ENCODE data around the gene FXYD6. TPM values are rescaled to one million over a fixed set of nuclear protein-coding genes. Genes with fewer than 3 reads are reported as not detected.

Gene FXYD6
- total and polyA plus RNA-seq, 2 of the 8 experiments (the other 6 are each of a cell fraction or from before 2014, with no cell fraction given) = 44.6 to 117 TPM

DNA sequence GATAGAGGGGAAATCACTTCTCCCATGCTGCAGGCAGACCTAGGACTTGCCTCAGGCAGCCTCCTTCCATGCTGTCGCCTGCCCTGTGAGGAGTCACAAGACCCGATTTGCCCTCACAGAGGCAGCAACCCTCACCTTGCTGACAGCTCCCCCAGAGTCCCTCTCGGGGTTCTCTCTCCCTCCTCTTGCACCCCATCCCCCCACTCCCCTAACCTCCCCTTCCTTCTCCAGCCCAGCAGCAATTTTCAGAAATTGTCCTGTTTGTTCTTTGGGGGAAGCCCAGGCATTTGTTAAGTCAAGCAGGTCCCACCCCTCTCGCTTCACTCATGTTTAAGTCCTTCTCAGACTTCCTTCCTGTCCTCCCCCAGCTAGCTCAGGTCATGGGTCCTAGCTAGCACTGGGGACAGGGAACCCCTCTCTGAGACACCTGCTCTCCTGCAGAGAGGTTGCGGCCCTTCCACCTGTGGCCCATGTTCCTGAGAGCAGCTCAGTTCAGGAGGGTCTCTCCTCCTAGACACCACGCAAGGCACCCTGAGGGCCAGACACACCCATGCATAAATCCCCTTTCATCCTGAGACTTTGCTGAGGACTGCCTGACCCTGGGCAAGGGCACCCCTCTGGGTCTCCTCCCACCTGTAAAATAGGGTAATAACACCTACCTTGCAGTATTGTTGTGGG is 45.6 kb downstream of the FXYD6 start:
- H2BK120ac ChIP-seq (replicated peaks; ENCODE audit: low read depth, low read length) = no peak overlapping the region
- no peak overlapping the region for H2BK15ac ChIP-seq (ENCODE audit: low read length)
- H2BK12ac ChIP-seq (ENCODE audit: low read depth, low read length) = no peak overlapping the region
- H2AK5ac ChIP-seq (ENCODE audit: low read depth, low read length) = no peak overlapping the region
- WGBS, 2 experiments (ENCODE audit: extremely low coverage in 1 of 2, insufficient coverage in 1 of 2, insufficient read length in 1 of 2, insufficient replicate concordance in 2 of 2, low coverage in 1 of 2, low lambda C conversion rate in 2 of 2, missing lambda C conversion rate in 1 of 2) = 68% methylated on average over 3 of the region's 6 CpGs; no CpG with 5 or more reads in 1 of the 2 experiments
- H3K9me3 ChIP-seq (ENCODE audit: insufficient read depth in 2 of 2, low read depth in 1 of 2, low read length in 1 of 2) = no peaks in the 10 kb centered on the region
- no peaks in the 10 kb centered on the region for H3K23me2 ChIP-seq (ENCODE audit: low read depth, low read length)
- H4K8ac ChIP-seq (ENCODE audit: extremely low read depth, insufficient read depth, low read length) = no peak overlapping the region
- no peak overlapping the region for H3K14ac ChIP-seq (ENCODE audit: insufficient read length)
- H3K27me3 ChIP-seq (replicated peaks in 1 of 4; ENCODE audit: control insufficient read depth in 3 of 4, extremely low read depth in 1 of 4, insufficient read depth in 3 of 4, low read length in 3 of 4) = no peaks in the 10 kb centered on the region
- H3K79me2 ChIP-seq (ENCODE audit: control insufficient read depth in 1 of 2, insufficient read depth in 2 of 2, low read length in 2 of 2) = no peaks in the 10 kb centered on the region
- no peak overlapping the region for H2BK5ac ChIP-seq (ENCODE audit: low read depth, low read length)
- POLR2A ChIA-PET (ENCODE audit: partially characterized antibody) = no interaction called here
- H3K79me1 ChIP-seq (ENCODE audit: low read depth, low read length) = no peaks in the 10 kb centered on the region
- FAIRE-seq (no peak), DNase-seq (ENCODE audit: low read depth in 1 of 2, low spot score in 2 of 2) (peak in 1 of 2 experiments; percentile 41)
- no peak overlapping the region for H3K27ac ChIP-seq (ENCODE audit: low read depth, low read length)
- CTCF ChIA-PET (ENCODE audit: partially characterized antibody) = interaction anchor here (1.1 to 11.9 kb wide), 7 partner anchors 10 to 116 kb away, joined by 3 to 91 read pairs (median 8); no protein-coding TSS in a partner anchor
- no peak overlapping the region for H3K4me3 ChIP-seq (ENCODE audit: extremely low read depth in 1 of 4, insufficient read depth in 2 of 4, low read depth in 3 of 4, low read length in 4 of 4)
- H3K56ac ChIP-seq (replicated peaks; ENCODE audit: insufficient read length, low read depth, low read length) = no peak overlapping the region
- H4K20me1 ChIP-seq (replicated peaks in 1 of 2; ENCODE audit: control insufficient read depth in 1 of 2, insufficient read depth in 2 of 2, low read length in 2 of 2) = no peaks in the 10 kb centered on the region
- no peak overlapping the region for H3K23ac ChIP-seq (ENCODE audit: insufficient read length)
- H3K36me3 ChIP-seq (ENCODE audit: control insufficient read depth in 2 of 4, insufficient read depth in 4 of 4, low read length in 3 of 4) = no peaks in the 10 kb centered on the region
- H3K4ac ChIP-seq (replicated peaks; ENCODE audit: insufficient read length, low read depth, low read length) = no peak overlapping the region
- H3K18ac ChIP-seq (ENCODE audit: extremely low read depth, low read length) = no peak overlapping the region
- no peak overlapping the region for H2AFZ ChIP-seq (ENCODE audit: low read length)
- H3K9ac ChIP-seq (replicated peaks in 1 of 4; ENCODE audit: extremely low read depth in 1 of 4, low read depth in 3 of 4, low read length in 3 of 4) = no peak overlapping the region
- no peak overlapping the region for H4K5ac ChIP-seq (ENCODE audit: insufficient read length, low read depth, low read length)
- no peak overlapping the region; a peak in 1 of 4 replicates for H3K4me2 ChIP-seq (ENCODE audit: insufficient read depth in 1 of 2, low read depth in 2 of 2, low read length in 2 of 2)
- no peak for TF ChIP-seq SIX5 (IDR thresholded peaks at IDR 0.05; ENCODE audit: low read depth, low read length)
- TF ChIP-seq PHF8 (conservative IDR thresholded peaks at IDR 0.05; ENCODE audit: low read depth, low read length) = no peak
- TF ChIP-seq RAD21 (IDR thresholded peaks at IDR 0.05 in 1 of 2, conservative IDR thresholded peaks at IDR 0.05 in 1 of 2; ENCODE audit: low read depth in 2 of 2, low read length in 2 of 2) = no peak
- no peak for TF ChIP-seq RNF2 (IDR thresholded peaks at IDR 0.05; ENCODE audit: borderline replicate concordance, low read depth, low read length, missing control alignments, poor library complexity, severe bottlenecking)
- TF ChIP-seq KDM5A (IDR thresholded peaks at IDR 0.05; ENCODE audit: low read length) = no peak
- no peak for TF ChIP-seq CBX8 (IDR thresholded peaks at IDR 0.05; ENCODE audit: borderline replicate concordance, low read depth, low read length)
- no peak for TF ChIP-seq EP300 (IDR thresholded peaks at IDR 0.05; ENCODE audit: borderline replicate concordance in 1 of 2, low read depth in 2 of 2, low read length in 2 of 2)
- TF ChIP-seq RBBP5 (IDR thresholded peaks at IDR 0.05; ENCODE audit: borderline replicate concordance, low read depth, low read length) = no peak
- TF ChIP-seq POLR2A (IDR thresholded peaks at IDR 0.05; ENCODE audit: control extremely low read depth in 1 of 2, low read depth in 2 of 2, low read length in 2 of 2) = no peak
- no peak for TF ChIP-seq SRF (IDR thresholded peaks at IDR 0.05; ENCODE audit: low read depth, low read length)
- H4K91ac ChIP-seq (replicated peaks; ENCODE audit: insufficient read length, low read length) = no peak overlapping the region
- H2BK20ac ChIP-seq (ENCODE audit: low read length) = no peak overlapping the region
- H3K4me1 ChIP-seq (replicated peaks in 1 of 4; ENCODE audit: control insufficient read depth in 3 of 4, insufficient read depth in 4 of 4, low read length in 3 of 4) = peaks cover 0 to 6% (median 1%) of the 10 kb centered on the region in 4 experiments; a peak in 3 of 7 replicates
